DND-41 (cell line): ENCODE measurements around the gene PTGS2.

Experiments used
- CTCF ChIP-seq: IDR thresholded peaks from 2 replicates; pipeline ENCODE4 v1.5.1; 2012; ENCODE audit warnings: borderline replicate concordance, low read length, moderate library complexity, mild to moderate bottlenecking; ENCODE audit not compliant: poor library complexity, severe bottlenecking; ENCODE audit errors: extremely low read depth
- EZH2 ChIP-seq: IDR thresholded peaks from 3 replicates; pipeline ENCODE4 v1.6.1; 2012; ENCODE audit warnings: borderline replicate concordance, low read depth, mild to moderate bottlenecking, moderate library complexity, low read length, inconsistent platforms; ENCODE audit not compliant: severe bottlenecking

- TF ChIP-seq CTCF: no peak
- TF ChIP-seq EZH2: no peak
Observed at GRCh38 chr1:186710696-186711095, 30.5 kb upstream of the PTGS2 start.
